HG03159 (cell line): ENCODE data around the gene SAP30L.

Experiments
- ATAC-seq: cut with Tn5 transposase; IDR thresholded peaks from one replicate; pipeline ENCODE4 v1.9.1; 2021; ENCODE audit warnings: mild to moderate bottlenecking, moderate library complexity; ENCODE audit not compliant: unreplicated experiment

SAP30L gene

GRCh38 chr5:154506049-154506715, 60.4 kb downstream of the SAP30L start:
- ATAC-seq = no peak

GRCh38 chr5:154506716-154507080, 60.9 kb downstream of the SAP30L start:
- no peak for ATAC-seq

- no peak for ATAC-seq
Observed at GRCh38 chr5:154508114-154508513, 62.3 kb downstream of the SAP30L start.

GRCh38 chr5:154509784-154510555, 64.2 kb downstream of the SAP30L start:
- ATAC-seq = no peak
